Neural cell (in vitro differentiated cells): ENCODE results near the gene TPRA1. TPM values are rescaled to one million over a fixed set of nuclear protein-coding genes. Genes with fewer than 3 reads are reported as not detected.

Experiments used
- H2AFZ ChIP-seq: fragments of 200-600, 300-800 bp; sonication (generic), shearing (Covaris generic); 2 replicates; pipeline ENCODE4 v1.6.0; 2014; ENCODE audit warnings: low read depth, mild to moderate bottlenecking, antibody characterized with exemption, low read length, moderate library complexity
- H3F3A ChIP-seq: fragments of 200-600 bp; shearing (Covaris generic); 2 replicates; pipeline ENCODE4 v1.6.1; 2016; ENCODE audit warnings: mild to moderate bottlenecking, moderate library complexity, mixed read lengths, antibody characterized with exemption, low read length; ENCODE audit not compliant: insufficient read depth, poor library complexity, severe bottlenecking
- H3K27ac ChIP-seq: fragments of 200-600, 300-800 bp; sonication (generic), shearing (Covaris generic); 2 replicates; pipeline ENCODE4 v1.5.1; 2014; ENCODE audit warnings: mild to moderate bottlenecking, low read length, moderate library complexity
- H3K27me3 ChIP-seq: fragments of 300-800, 200-600 bp; sonication (generic), shearing (Covaris generic); 2 replicates; pipeline ENCODE4 v1.6.0; 2014; ENCODE audit warnings: mild to moderate bottlenecking, low read depth, low read length, moderate library complexity; ENCODE audit not compliant: insufficient read depth
- H3K36me3 ChIP-seq: fragments of 300-800, 200-600 bp; sonication (generic), shearing (Covaris generic); 2 replicates; pipeline ENCODE4 v1.5.1; 2014; ENCODE audit warnings: mild to moderate bottlenecking, antibody characterized with exemption, low read length, moderate library complexity; ENCODE audit not compliant: insufficient read depth
- H3K4me2 ChIP-seq: fragments of 300-800, 200-600 bp; sonication (generic), shearing (Covaris generic); 2 replicates; pipeline ENCODE4 v1.6.0; 2014; ENCODE audit warnings: mild to moderate bottlenecking, low read length
- H3K4me3 ChIP-seq: fragments of 300-800, 200-600 bp; sonication (generic), shearing (Covaris generic); 2 replicates; pipeline ENCODE4 v1.5.1; 2014; ENCODE audit warnings: mild to moderate bottlenecking, low read length, moderate library complexity
- H3K79me2 ChIP-seq: fragments of 200-600 bp; shearing (Covaris generic); replicated peaks from 2 replicates; pipeline ENCODE4 v1.6.0; 2014; ENCODE audit warnings: mild to moderate bottlenecking, low read length, moderate library complexity; ENCODE audit not compliant: insufficient read depth
- H3K9ac ChIP-seq: fragments of 300-800, 200-600 bp; sonication (generic), shearing (Covaris generic); 2 replicates; pipeline ENCODE4 v1.6.1; 2016; ENCODE audit warnings: mild to moderate bottlenecking, low read length, mixed read lengths
- H3K9me2 ChIP-seq: fragments of 200-600 bp; shearing (Covaris generic); 2 replicates; pipeline ENCODE4 v1.6.1; 2016; ENCODE audit warnings: mild to moderate bottlenecking, low read length, mixed read lengths; ENCODE audit not compliant: insufficient read depth
- H3K9me3 ChIP-seq: fragments of 200-600, 300-800 bp; sonication (generic), shearing (Covaris generic); 2 replicates; pipeline ENCODE4 v1.6.1; 2016; ENCODE audit warnings: mild to moderate bottlenecking, mixed run types, low read length, moderate library complexity, mixed read lengths
- H4K20me1 ChIP-seq: fragments of 200-600 bp; shearing (Covaris generic); 2 replicates; pipeline ENCODE4 v1.6.1; 2016; ENCODE audit warnings: mild to moderate bottlenecking, mixed run types; ENCODE audit not compliant: insufficient read depth
- EP300 ChIP-seq: fragments of 450-650 bp; conservative IDR thresholded peaks from 2 replicates; pipeline ENCODE4 v1.6.1; 2014; ENCODE audit warnings: antibody characterized with exemption, mild to moderate bottlenecking, moderate library complexity; ENCODE audit not compliant: poor library complexity, severe bottlenecking
- EZH2 ChIP-seq: fragments of 200-600, 300-800 bp; shearing (Covaris generic), sonication (generic); IDR thresholded peaks from 2 replicates; pipeline ENCODE4 v1.6.1; 2014; ENCODE audit warnings: antibody characterized with exemption, low read length, borderline replicate concordance, mild to moderate bottlenecking; ENCODE audit not compliant: insufficient read depth, poor library complexity, severe bottlenecking
- MXI1 ChIP-seq: fragments of 450-650 bp; conservative IDR thresholded peaks from 2 replicates; pipeline ENCODE4 v1.6.1; 2014; ENCODE audit warnings: antibody characterized with exemption, mild to moderate bottlenecking; ENCODE audit not compliant: poor library complexity, severe bottlenecking
- POLR2AphosphoS5 ChIP-seq: IDR thresholded peaks from 2 replicates; pipeline ENCODE4 v1.6.1; 2012
- RAD21 ChIP-seq: fragments of 450-650 bp; conservative IDR thresholded peaks from 2 replicates; pipeline ENCODE4 v1.6.1; 2014; ENCODE audit warnings: antibody characterized with exemption, mild to moderate bottlenecking, moderate library complexity
- SMC3 ChIP-seq: fragments of 450-650 bp; conservative IDR thresholded peaks from 2 replicates; pipeline ENCODE4 v1.6.1; 2014; ENCODE audit warnings: antibody characterized with exemption, mild to moderate bottlenecking, moderate library complexity; ENCODE audit not compliant: poor library complexity
- TAF1 ChIP-seq: IDR thresholded peaks from 2 replicates; pipeline ENCODE4 v1.6.1; 2012; ENCODE audit warnings: low read depth
- polyA plus RNA-seq: library from polyadenylated mRNA; depleted of rRNA; stranded (reverse); fragments of >200 nt; gene quantifications from 2 replicates; pipeline ENCODE4 v1.2.3, GENCODE V29; 2014
- TF ChIP-seq, protein P1 (sequence below): fragments of 450-650 bp; IDR thresholded peaks from 2 replicates; pipeline ENCODE4 v1.5.1; 2014; ENCODE audit warnings: antibody characterized with exemption, mild to moderate bottlenecking, moderate library complexity; ENCODE audit not compliant: poor library complexity, severe bottlenecking
- TF ChIP-seq, protein P2 (sequence below): IDR thresholded peaks from 2 replicates; pipeline ENCODE4 v1.6.1; 2012; ENCODE audit warnings: borderline replicate concordance

The TPRA1 gene
- polyA plus RNA-seq, 1 donor from 2014 or later: 26.5 TPM

DNA sequence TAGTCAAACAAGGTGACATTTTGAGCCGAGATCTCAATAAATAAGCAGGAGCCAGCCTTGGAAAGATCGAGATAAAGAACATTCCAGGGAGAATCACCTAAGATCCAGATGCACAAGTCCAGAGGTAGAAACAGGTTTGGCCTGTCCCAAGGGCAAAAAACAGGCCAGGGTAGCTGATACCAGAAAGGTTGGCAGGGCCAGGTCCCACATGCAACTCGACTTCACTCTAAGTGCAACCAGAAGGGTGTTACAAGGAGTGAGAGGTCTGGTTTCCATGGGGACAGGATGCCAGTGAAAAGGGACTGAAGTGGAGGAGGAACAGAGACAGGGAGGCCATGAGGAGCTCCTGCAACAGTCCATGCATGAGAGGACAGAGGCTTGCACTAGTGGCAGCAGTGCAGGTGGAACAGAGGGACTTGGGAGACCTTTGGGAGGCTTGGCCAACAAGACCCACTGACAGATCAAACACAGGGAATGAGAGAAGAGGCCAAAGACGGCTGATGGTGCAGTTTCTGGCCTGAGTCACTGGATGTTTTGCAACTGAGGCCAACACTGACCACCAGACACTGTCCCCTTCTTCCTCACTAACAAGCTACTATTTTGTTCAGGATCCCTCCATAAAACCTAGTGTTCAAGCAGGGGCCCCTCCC lies 5.2 kb downstream of the TPRA1 start:
- Histone ChIP-seq H4K20me1 (no peaks in the 10 kb centered on the region), H3K79me2 (peaks cover 12% of the 10 kb centered on the region), H2AFZ (no peak overlapping the region), H3K36me3 (no peaks in the 10 kb centered on the region), H3F3A (no peaks in the 10 kb centered on the region), H3K4me3 (no peak overlapping the region), H3K27me3 (no peaks in the 10 kb centered on the region), H3K9ac (no peak overlapping the region), H3K9me2 (no peaks in the 10 kb centered on the region), H3K9me3 (no peaks in the 10 kb centered on the region), H3K27ac (no peak overlapping the region), H3K4me2 (no peak overlapping the region)
- no peak for TF ChIP-seq TAF1
- no peak for TF ChIP-seq SMC3
- TF ChIP-seq, protein P1, sequence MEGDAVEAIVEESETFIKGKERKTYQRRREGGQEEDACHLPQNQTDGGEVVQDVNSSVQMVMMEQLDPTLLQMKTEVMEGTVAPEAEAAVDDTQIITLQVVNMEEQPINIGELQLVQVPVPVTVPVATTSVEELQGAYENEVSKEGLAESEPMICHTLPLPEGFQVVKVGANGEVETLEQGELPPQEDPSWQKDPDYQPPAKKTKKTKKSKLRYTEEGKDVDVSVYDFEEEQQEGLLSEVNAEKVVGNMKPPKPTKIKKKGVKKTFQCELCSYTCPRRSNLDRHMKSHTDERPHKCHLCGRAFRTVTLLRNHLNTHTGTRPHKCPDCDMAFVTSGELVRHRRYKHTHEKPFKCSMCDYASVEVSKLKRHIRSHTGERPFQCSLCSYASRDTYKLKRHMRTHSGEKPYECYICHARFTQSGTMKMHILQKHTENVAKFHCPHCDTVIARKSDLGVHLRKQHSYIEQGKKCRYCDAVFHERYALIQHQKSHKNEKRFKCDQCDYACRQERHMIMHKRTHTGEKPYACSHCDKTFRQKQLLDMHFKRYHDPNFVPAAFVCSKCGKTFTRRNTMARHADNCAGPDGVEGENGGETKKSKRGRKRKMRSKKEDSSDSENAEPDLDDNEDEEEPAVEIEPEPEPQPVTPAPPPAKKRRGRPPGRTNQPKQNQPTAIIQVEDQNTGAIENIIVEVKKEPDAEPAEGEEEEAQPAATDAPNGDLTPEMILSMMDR: no peak
- TF ChIP-seq MXI1: no peak
- TF ChIP-seq, protein P2, sequence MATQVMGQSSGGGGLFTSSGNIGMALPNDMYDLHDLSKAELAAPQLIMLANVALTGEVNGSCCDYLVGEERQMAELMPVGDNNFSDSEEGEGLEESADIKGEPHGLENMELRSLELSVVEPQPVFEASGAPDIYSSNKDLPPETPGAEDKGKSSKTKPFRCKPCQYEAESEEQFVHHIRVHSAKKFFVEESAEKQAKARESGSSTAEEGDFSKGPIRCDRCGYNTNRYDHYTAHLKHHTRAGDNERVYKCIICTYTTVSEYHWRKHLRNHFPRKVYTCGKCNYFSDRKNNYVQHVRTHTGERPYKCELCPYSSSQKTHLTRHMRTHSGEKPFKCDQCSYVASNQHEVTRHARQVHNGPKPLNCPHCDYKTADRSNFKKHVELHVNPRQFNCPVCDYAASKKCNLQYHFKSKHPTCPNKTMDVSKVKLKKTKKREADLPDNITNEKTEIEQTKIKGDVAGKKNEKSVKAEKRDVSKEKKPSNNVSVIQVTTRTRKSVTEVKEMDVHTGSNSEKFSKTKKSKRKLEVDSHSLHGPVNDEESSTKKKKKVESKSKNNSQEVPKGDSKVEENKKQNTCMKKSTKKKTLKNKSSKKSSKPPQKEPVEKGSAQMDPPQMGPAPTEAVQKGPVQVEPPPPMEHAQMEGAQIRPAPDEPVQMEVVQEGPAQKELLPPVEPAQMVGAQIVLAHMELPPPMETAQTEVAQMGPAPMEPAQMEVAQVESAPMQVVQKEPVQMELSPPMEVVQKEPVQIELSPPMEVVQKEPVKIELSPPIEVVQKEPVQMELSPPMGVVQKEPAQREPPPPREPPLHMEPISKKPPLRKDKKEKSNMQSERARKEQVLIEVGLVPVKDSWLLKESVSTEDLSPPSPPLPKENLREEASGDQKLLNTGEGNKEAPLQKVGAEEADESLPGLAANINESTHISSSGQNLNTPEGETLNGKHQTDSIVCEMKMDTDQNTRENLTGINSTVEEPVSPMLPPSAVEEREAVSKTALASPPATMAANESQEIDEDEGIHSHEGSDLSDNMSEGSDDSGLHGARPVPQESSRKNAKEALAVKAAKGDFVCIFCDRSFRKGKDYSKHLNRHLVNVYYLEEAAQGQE: no peak
- no peak for TF ChIP-seq EP300
- no peak for TF ChIP-seq RAD21
- TF ChIP-seq POLR2AphosphoS5: no peak
- no peak for TF ChIP-seq EZH2

DNA sequence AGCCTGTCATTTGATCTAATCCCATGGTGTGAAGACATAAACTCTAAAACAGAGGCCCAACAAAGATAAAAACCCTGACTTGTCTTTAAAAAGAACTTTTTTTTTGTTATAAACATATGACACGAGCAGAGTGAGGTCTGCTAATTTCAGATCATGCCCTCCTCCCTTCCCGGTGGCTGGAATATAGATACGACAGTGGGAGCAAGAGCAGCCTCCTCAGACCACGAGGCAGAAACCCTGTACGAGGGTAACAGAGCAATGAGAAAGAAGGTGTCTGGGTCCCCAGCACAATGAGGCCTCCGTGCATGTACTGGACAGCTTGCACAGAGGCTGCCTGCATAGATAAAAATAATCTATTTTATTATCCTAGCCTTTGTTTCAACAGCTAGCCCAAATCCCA lies 5.8 kb downstream of the TPRA1 start:
- no peaks in the 10 kb centered on the region for H3K27me3 ChIP-seq
- H3K27ac ChIP-seq: no peak overlapping the region
- no peaks in the 10 kb centered on the region for H3K9me2 ChIP-seq
- H4K20me1 ChIP-seq: no peaks in the 10 kb centered on the region
- no peak overlapping the region for H3K4me2 ChIP-seq
- no peak overlapping the region for H3K9ac ChIP-seq
- no peak overlapping the region for H3K4me3 ChIP-seq
- no peak overlapping the region for H2AFZ ChIP-seq
- TF ChIP-seq EP300 (no peak), TAF1 (no peak), EZH2 (no peak), SMC3 (no peak), POLR2AphosphoS5 (no peak), MXI1 (no peak), RAD21 (no peak)
- TF ChIP-seq, protein P1: no peak
- TF ChIP-seq, protein P2: no peak
- no peaks in the 10 kb centered on the region for H3F3A ChIP-seq
- peaks cover 3% of the 10 kb centered on the region for H3K36me3 ChIP-seq
- peaks cover 11% of the 10 kb centered on the region for H3K79me2 ChIP-seq
- no peaks in the 10 kb centered on the region for H3K9me3 ChIP-seq
